Activated T-cell treated with anti-CD3 and anti-CD28 coated beads, Interleukin-2, amount 50 U/mL, for 24 hours (primary cell): Measurements from ENCODE around the gene OPRD1.
"Not testable (repeated sequence)": the region's sequence is repeated elsewhere in the genome, so short reads cannot be mapped to it uniquely, and the experiment has no call there.

Experiments used
- DNase-seq: peaks from one replicate; pipeline ENCODE4 v3.0.0-alpha.2; 2020
- H3K27ac Mint-ChIP-seq: 2 replicates; pipeline ENCODE4 v1.8.0; 2020; ENCODE audit warnings: mild to moderate bottlenecking, mixed read lengths
- H3K27me3 Mint-ChIP-seq: 2 replicates; pipeline ENCODE4 v1.8.0; 2020; ENCODE audit warnings: mixed read lengths
- H3K36me3 Mint-ChIP-seq: 2 replicates; pipeline ENCODE4 v1.8.0; 2020; ENCODE audit warnings: low read depth, mixed read lengths
- H3K4me1 Mint-ChIP-seq: 2 replicates; pipeline ENCODE4 v1.8.0; 2020; ENCODE audit warnings: low read depth, mixed read lengths
- H3K4me3 Mint-ChIP-seq: 2 replicates; pipeline ENCODE4 v1.8.0; 2020; ENCODE audit warnings: mild to moderate bottlenecking, moderate library complexity, mixed read lengths
- H3K9me3 Mint-ChIP-seq: 2 replicates; pipeline ENCODE4 v1.8.0; 2020; ENCODE audit warnings: mixed read lengths

Gene OPRD1

DNA sequence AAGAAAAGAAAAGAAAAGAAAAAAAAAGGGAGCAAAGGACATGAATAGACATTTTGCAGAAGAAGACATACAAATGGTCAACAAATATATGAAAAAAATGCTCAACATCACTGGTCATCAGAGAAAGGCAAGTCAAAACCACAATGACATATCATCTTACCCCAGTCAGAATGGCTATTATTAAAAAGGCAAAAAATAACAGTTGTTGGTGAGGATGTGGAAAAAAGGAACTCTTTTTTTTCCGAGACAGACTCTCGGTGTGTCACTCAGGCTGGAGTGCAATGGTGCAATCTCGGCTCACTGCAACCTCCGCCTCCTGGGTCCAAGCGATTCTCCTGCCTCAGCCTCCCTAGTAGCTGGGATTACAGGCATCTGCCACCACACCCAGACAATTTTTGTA is 63.2 kb downstream of the OPRD1 start:
- not testable (repeated sequence) for H3K27me3 Mint-ChIP-seq, DNase-seq, H3K9me3 Mint-ChIP-seq, H3K4me1 Mint-ChIP-seq, H3K36me3 Mint-ChIP-seq, H3K4me3 Mint-ChIP-seq, H3K27ac Mint-ChIP-seq

DNA sequence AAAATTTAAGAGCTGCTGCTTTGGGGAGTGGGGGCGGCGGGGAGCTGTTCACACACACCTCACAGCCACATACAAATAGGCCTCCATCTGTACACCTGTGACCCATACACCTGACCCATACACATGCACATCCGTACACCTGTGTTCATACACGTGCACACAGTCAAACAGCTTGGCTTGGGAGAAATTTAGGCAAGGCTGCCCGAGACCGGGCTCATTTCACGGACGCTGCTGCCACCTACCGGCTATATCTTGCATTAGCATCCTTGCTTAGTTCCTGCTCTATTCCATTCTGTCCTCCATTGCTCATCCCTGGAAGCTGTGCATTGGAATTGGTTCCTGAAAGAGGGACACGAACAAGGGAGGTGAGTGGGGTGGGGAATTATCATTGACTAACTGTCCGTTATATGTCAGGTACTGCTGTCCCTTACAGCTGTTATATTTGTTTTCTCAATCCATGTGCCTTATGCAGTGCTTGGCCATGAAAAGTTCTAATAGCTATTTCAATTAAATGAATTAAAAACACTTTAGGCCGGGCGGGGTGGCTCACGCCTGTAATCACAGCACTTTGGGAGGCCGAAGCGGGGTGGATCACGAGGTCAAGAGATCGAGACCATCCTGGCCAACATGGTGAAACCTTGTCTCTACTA is 65.3 kb downstream of the OPRD1 start:
- Mint-ChIP-seq H3K27me3 (peaks cover 9% of the 10 kb centered on the region), H3K4me3 (no peak overlapping the region), H3K4me1 (peaks cover 6% of the 10 kb centered on the region), H3K36me3 (no peaks in the 10 kb centered on the region), H3K27ac (no peak overlapping the region), H3K9me3 (no peaks in the 10 kb centered on the region)
- peak; percentile 82 for DNase-seq

GRCh38 chr1:28878796-28879195 is 66.8 kb downstream of the OPRD1 start:
- no peak for DNase-seq
- H3K9me3 Mint-ChIP-seq = no peaks in the 10 kb centered on the region

DNA sequence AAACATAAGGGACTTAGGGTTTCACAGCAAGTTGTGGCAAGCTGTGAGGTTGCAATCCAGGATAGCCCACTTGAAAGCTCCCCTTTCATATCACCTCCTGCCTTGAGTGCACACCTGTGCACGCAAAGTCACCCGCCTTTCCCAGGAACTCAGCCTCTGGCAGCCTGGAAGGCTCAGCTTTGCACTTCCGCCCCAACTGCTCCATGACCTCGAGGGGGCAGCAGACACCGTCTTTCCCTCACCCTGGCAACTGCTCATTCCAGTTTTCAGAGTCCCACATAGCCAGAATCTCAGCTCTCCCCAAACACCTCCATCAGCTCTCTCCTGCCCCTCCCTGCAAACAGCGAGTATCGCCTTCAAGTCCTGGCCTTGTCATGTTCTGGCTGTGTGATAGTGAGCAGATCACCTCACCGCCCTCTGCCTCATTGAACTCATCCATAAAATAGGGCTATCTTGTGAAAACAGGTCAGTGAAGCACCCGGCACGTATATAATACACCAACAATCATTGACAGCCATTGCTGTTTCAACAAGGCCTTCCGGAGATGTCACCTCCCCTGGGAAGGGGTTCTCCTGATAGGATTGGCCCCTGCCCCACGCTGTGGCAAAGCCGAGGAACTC is 70.1 kb downstream of the OPRD1 start:
- Mint-ChIP-seq H3K4me1 (peaks cover 40% of the 10 kb centered on the region), H3K4me3 (no peak overlapping the region), H3K9me3 (no peaks in the 10 kb centered on the region), H3K36me3 (no peaks in the 10 kb centered on the region), H3K27me3 (peaks cover under 1% of the 10 kb centered on the region), H3K27ac (no peak overlapping the region)
- DNase-seq = peak; percentile 86

More at GRCh38 chr1:28878796-28879195, 66.8 kb downstream of the OPRD1 start:
- H3K4me1 Mint-ChIP-seq = peaks cover 14% of the 10 kb centered on the region
- H3K27me3 Mint-ChIP-seq = peaks cover 9% of the 10 kb centered on the region
- no peaks in the 10 kb centered on the region for H3K36me3 Mint-ChIP-seq
- no peak overlapping the region for H3K4me3 Mint-ChIP-seq
- H3K27ac Mint-ChIP-seq = no peak overlapping the region

DNA sequence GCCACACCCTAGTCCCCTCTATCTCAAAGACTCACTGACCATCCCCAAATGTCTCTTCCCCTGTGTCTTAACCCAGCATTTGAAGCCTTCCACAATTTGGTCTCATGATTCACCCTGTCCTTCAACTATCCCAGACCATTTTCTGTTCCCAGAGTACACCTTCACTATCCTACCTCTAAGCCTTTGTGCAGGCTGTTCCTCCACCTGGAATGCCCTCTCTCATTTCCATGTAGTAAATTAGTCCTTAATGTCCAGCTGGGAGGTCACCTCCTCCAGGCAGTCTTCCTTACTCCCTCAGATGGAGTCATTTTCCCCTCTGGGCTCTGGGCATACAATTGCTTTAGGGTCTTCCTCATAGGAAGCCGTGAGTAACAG is 71.3 kb downstream of the OPRD1 start:
- H3K27ac Mint-ChIP-seq = peak overlapping the region; percentile 76
- H3K4me3 Mint-ChIP-seq = no peak overlapping the region
- H3K9me3 Mint-ChIP-seq = no peaks in the 10 kb centered on the region
- peaks cover 3% of the 10 kb centered on the region for H3K36me3 Mint-ChIP-seq
- H3K27me3 Mint-ChIP-seq = no peaks in the 10 kb centered on the region
- no peak for DNase-seq
- H3K4me1 Mint-ChIP-seq = peaks cover 45% of the 10 kb centered on the region

GRCh38 chr1:28885472-28885877 is 73.5 kb downstream of the OPRD1 start:
- no peaks in the 10 kb centered on the region for H3K9me3 Mint-ChIP-seq
- no peaks in the 10 kb centered on the region for H3K27me3 Mint-ChIP-seq
- H3K4me1 Mint-ChIP-seq = peaks cover 58% of the 10 kb centered on the region
- peak; percentile 45 for DNase-seq
- no peak overlapping the region for H3K4me3 Mint-ChIP-seq
- peaks cover 4% of the 10 kb centered on the region for H3K36me3 Mint-ChIP-seq
- H3K27ac Mint-ChIP-seq = peak overlapping the region; percentile 93

GRCh38 chr1:28885977-28886730 is 74.2 kb downstream of the OPRD1 start:
- Mint-ChIP-seq H3K36me3 (peaks cover 4% of the 10 kb centered on the region), H3K4me1 (peaks cover 59% of the 10 kb centered on the region), H3K27ac (peak overlapping the region; percentile 96), H3K27me3 (no peaks in the 10 kb centered on the region), H3K4me3 (peak overlapping the region; percentile 79), H3K9me3 (no peaks in the 10 kb centered on the region)
- DNase-seq = no peak

GRCh38 chr1:28886731-28887418 is 74.9 kb downstream of the OPRD1 start:
- H3K9me3 Mint-ChIP-seq = no peaks in the 10 kb centered on the region
- H3K27ac Mint-ChIP-seq = peak overlapping the region; percentile 96
- peak; percentile 95 for DNase-seq
- peaks cover 4% of the 10 kb centered on the region for H3K36me3 Mint-ChIP-seq
- H3K4me1 Mint-ChIP-seq = peaks cover 59% of the 10 kb centered on the region
- peak overlapping the region; percentile 79 for H3K4me3 Mint-ChIP-seq
- H3K27me3 Mint-ChIP-seq = no peaks in the 10 kb centered on the region

- Mint-ChIP-seq H3K4me1 (peaks cover 57% of the 10 kb centered on the region), H3K36me3 (peaks cover 8% of the 10 kb centered on the region), H3K9me3 (no peaks in the 10 kb centered on the region), H3K27me3 (no peaks in the 10 kb centered on the region), H3K27ac (peak overlapping the region; percentile 96), H3K4me3 (peak overlapping the region; percentile 87)
- DNase-seq = peak; percentile 64
These were observed 75.5 kb downstream of the OPRD1 start for GRCh38 chr1:28887419-28887834.

DNA sequence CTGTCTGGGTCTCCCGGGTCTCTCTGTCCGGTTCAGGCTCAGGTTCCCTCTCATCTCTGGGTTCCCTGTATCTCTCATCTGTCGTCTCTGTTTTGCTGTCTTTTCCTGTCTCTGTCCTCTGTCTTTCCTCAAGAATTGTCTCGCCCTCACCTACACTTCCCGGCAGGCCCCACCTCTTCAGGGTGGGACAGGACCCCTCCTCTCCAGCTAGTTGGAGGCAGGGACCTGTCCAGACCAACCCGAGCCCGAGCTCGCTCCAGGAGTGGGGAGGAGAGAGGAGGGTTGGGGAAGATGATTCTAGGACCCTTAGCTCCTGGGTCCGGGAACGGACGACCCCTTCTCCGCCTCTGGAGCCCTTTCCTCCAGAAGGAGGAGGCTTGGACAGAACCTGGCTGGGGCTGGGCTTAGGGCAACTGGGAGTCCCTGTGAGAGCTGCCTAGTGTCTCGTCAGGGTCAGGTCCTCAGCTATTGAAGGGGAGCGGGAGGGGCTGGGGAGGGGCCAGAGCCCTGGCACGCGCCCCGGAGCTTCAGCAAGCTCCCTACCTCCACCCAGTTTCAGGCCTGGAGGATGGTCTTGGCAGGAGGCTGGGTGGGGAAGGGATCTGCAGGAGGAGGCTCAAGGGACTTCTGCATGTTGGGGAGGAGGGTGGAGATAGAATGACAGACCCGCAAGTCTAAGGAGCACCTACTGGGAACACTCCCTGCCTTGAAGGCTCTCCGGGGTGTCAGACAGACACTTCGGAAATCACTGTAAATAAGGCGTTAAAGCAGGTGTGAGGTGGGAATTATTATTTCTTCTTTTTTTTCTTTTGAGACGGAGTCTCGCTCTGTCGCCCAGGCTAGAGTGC is 76.1 kb downstream of the OPRD1 start:
- peak overlapping the region; percentile 91 for H3K27ac Mint-ChIP-seq
- peak overlapping the region; percentile 87 for H3K4me3 Mint-ChIP-seq
- peaks cover 56% of the 10 kb centered on the region for H3K4me1 Mint-ChIP-seq
- no peaks in the 10 kb centered on the region for H3K27me3 Mint-ChIP-seq
- peaks cover 8% of the 10 kb centered on the region for H3K36me3 Mint-ChIP-seq
- no peaks in the 10 kb centered on the region for H3K9me3 Mint-ChIP-seq
- DNase-seq = no peak

DNA sequence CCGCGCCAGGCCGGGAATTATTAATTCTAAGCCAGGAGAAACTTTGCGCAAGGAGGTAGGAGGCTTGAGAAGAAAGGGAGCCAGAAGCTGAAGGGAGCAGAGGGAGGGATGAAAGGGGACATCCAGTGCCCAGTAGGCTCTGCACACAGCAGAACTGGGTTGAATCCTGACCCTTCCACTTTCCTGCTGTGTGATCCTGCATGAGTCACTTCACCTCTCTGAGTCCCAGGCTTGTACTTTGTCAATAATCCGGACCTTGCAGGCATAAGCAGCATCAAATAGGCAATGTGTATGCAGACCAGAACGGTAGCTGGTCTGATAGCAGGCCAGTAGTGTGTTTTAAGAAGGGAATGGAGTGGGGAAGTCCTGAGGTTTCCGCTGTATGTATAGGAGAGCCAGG is 76.9 kb downstream of the OPRD1 start:
- peak overlapping the region; percentile 8 for H3K27ac Mint-ChIP-seq

DNA sequence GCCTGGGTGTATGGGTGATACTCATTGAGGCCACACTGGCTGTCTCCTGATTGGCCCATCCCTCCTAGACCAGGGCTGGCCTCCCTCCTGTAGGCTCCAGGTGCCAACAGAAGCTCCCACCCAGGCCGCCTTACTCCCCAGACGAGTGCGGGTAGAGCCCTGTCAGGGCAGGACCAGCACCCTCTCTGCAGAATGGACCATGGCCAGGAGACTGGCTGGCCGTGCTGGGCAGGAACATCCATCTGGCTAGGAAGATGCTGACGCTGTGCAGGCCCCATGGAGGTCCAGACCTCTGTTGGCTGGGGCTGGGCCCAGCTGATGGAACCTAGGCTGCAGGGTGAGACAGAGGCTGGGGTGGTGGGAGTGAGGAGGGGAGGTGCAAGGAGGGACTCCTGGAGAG is 77.4 kb downstream of the OPRD1 start:
- H3K36me3 Mint-ChIP-seq = peaks cover 16% of the 10 kb centered on the region
- H3K4me3 Mint-ChIP-seq = peak overlapping the region; percentile 87
- H3K9me3 Mint-ChIP-seq = no peaks in the 10 kb centered on the region
- DNase-seq = no peak
- H3K27me3 Mint-ChIP-seq = no peaks in the 10 kb centered on the region
- H3K27ac Mint-ChIP-seq = peak overlapping the region; percentile 8
- peaks cover 58% of the 10 kb centered on the region for H3K4me1 Mint-ChIP-seq

More for the DNA sequence above, 76.9 kb downstream of the OPRD1 start:
- Mint-ChIP-seq H3K36me3 (peaks cover 12% of the 10 kb centered on the region), H3K4me3 (peak overlapping the region; percentile 87), H3K27me3 (no peaks in the 10 kb centered on the region), H3K9me3 (no peaks in the 10 kb centered on the region), H3K4me1 (peaks cover 57% of the 10 kb centered on the region)
- no peak for DNase-seq

- H3K36me3 Mint-ChIP-seq = peaks cover 24% of the 10 kb centered on the region
- no peak for DNase-seq
- H3K9me3 Mint-ChIP-seq = no peaks in the 10 kb centered on the region
- no peaks in the 10 kb centered on the region for H3K27me3 Mint-ChIP-seq
- no peak overlapping the region for H3K27ac Mint-ChIP-seq
- H3K4me1 Mint-ChIP-seq = peaks cover 50% of the 10 kb centered on the region
- H3K4me3 Mint-ChIP-seq = no peak overlapping the region
These were observed 78.5 kb downstream of the OPRD1 start for GRCh38 chr1:28890435-28890834.

- H3K9me3 Mint-ChIP-seq = no peaks in the 10 kb centered on the region
- no peaks in the 10 kb centered on the region for H3K27me3 Mint-ChIP-seq
- no peak overlapping the region for H3K27ac Mint-ChIP-seq
- H3K4me1 Mint-ChIP-seq = peaks cover 46% of the 10 kb centered on the region
- no peak overlapping the region for H3K4me3 Mint-ChIP-seq
- DNase-seq = no peak
- H3K36me3 Mint-ChIP-seq = peaks cover 24% of the 10 kb centered on the region
These were observed 78.9 kb downstream of the OPRD1 start for GRCh38 chr1:28890836-28891235.
